HG02938 (cell line): Measurements from ENCODE around the gene PPFIBP1.
A peak's percentile ranks its signal among the peaks of the same experiment; 100 is the strongest.
"Not testable (repeated sequence)": the region's sequence is repeated elsewhere in the genome, so short reads cannot be mapped to it uniquely, and the experiment has no call there.

Experiments used
- ATAC-seq: cut with Tn5 transposase; IDR thresholded peaks from one replicate; pipeline ENCODE4 v1.9.1; 2021; ENCODE audit warnings: mild to moderate bottlenecking, moderate library complexity; ENCODE audit not compliant: unreplicated experiment

PPFIBP1 gene

DNA sequence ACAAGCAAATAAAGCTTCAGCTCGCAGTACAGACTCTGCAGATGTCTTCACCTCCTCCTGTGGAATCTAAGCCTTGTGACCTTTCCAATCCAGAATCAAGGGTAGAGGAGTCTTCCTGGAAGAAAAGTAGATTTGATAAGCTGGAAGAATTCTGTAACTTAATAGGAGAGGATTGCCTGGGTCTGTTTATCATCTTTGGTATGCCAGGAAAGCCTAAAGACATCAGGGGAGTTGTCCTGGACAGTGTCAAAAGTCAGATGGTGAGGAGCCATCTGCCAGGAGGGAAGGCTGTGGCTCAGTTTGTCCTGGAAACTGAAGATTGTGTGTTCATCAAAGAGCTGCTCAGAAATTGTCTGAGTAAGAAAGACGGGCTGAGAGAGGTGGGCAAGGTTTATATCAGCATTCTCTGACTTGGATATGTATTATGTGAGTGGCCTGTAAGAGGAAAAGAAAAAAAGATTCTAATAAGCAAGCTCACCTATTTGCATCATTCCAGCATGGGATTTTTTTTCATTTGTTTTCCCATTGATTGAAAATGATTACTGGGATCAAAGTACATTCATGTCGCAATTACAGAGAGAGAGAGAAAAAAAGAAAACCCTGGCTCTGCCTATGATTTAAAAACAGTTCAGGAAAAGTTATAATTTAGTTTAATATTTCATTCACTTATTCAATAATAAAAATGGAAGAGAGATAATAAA lies 173.0 kb downstream of the PPFIBP1 start:
- ATAC-seq = no peak

DNA sequence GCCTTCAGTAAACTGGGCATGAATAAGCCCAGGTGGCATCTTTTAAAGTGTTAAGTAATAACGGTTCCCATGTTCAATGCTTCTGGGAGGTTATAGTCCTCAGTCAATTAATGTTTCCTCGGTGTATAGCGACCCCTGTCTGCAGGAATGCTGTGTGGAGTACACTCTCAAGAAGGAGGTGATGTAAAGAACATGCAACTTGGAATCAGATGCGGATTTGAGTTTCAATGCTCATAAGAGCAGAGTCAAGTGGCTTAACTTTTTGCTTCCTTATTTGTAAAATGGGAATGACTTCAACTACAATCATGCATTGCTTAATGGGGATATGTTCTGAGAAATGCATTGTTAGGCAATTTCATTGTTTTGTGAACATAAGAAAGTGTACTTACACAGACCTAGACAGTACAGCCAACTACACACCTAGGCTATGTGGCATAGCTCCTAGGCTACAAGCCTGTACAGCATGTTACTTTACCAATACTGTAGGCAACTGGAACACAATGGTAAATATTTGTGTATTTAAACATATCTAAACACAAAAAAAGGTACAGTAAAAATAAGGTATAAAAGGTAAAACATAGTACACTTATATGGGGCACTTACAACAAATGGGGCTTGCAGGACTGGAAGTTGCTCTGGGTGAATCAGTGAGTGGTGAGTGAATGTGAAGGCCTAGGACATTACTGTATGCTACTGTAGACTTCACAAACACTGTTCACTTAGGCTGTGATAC lies 179.9 kb downstream of the PPFIBP1 start:
- peak; percentile 84 for ATAC-seq

DNA sequence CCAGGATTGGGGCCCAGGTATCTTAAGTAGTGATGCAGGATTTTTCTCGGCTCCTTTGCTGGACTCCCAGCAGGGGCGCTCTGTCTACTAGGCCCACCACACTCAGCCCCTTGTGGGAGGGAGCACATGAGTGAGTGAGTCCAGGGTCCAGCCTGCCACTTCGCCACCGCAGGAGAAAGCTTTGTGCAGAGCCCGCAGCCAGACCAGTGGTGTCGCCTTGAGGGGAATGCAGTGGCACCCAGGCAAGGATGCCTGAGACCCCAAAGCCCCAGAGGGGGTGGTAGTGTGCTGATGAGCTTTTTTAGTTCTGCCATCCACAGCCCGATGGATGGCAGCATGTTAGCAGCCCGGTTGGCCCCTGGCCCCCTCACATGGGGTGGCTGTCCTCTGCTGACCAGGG lies 181.3 kb downstream of the PPFIBP1 start:
- ATAC-seq = no peak

DNA sequence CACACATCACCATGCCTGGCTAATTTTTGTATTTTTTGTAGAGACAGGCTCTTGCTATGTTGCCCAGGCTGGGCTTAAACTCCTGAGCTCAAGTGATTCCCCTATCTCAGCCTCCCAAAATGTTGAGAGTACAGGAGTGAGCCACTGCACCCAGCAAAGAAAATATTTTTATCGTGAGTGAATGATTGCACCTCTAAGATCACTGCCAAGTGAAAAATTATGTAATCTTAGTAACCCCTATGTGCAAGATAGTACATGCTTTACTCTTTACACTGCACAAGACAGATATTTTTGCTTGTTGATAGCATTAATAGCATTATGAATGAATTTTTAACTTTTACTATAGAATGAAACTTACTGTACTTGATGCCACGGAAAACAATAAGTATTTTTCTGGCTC lies 183.2 kb downstream of the PPFIBP1 start:
- no peak for ATAC-seq

DNA sequence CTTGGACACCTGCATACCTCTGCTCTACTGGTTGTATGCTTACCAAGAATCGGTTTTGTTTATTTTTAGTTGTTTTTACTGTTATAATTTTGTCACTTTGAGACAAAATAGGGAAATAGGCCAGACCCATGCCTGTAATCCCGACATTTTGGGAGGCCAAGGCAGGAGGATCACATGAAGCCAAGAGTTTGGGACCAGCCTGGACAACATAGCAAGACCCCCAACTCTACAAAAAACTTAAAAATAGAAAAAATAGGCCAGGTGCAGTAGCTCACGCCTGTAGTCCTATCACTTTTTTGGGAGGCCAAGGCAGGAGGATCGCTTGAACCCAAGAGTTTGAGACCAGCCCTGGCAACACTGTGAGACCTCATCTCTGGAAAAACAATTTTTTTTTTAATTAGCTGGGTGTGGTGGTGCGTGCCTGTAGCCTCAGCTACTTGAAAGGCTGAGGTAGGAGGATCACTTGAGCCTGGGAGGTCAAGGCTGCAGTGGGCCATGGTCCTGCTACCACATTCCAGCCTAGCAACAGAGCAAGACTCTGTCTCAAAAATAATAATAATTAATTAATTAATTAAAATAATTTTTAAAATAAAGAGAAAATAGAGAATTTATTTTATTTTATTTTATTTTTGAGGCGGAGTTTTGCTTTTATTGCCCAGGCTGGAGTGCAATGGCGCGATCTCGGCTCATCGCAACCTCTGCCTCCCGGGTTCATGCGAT lies 185.4 kb downstream of the PPFIBP1 start:
- ATAC-seq = no peak

DNA sequence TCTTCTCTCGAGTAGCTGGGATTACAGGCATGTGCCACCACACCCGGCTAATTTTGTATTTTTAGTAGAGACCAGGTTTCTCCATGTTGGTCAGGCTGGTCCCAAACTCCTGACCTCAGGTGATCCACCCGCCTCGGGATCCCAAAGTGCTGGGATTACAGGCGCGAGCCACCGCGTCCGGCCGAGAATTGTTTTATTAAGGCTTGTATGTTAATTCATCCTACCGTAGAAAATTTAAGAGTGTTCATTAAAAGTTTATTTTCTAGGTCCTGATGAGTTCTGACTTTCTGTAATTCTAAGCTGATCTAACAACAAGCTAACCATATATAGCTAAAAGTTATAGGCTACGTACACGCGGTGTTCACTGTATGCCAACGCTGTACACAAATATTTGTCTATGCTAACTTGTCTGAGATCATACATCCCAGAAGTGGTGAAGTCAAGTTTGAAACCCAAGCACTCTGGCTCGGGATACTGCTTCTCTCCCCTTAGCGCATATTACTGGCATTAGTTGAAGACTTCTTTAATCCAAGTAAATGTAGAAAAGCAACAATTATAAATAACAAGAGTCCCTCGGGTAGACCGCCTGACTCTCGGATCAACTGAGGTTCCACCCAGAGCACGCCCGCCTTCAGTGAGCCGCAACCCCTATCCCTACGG lies 186.1 kb downstream of the PPFIBP1 start:
- ATAC-seq = peak; percentile 38

DNA sequence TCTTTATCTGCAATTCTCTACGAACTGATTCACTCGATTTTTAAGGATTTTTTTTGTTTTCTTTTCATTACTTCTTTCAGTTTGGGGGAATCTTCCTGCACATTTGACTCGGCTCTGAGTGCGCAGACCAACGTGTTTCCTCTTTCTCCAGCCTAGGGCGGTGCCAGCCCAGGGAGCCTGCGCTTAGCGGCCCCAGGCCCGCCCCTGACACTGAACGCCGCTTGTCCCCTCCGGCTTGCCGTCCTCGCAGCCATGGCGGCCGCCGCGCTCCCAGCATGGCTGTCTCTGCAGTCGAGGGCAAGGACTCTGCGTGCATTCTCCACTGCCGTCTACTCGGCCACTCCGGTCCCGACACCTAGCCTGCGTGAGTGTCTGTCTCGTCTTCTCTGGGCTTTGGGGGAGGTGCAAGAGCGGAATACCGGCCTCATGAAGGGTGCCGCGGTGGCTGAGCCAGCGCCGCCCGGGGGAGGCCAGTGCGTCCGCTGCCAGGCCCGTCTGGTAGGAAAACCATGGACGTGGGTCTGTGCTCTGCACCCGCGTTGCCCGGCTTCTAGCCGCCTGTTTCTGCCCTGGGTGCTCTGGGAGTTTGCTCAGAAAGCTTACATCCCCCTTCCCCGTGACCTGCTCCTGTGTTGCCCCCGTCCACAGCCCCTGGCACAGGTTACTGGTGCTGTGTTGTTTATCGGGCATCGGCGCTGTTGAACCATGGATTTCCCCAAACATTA lies 186.7 kb downstream of the PPFIBP1 start, which contains the start of gene MRPS35:
Gene MRPS35, plus strand, starts transcription at position 241 of the 725 bp plus-strand sequence. Its CDS starts 12 bp downstream, at position 253.
- peak; percentile 95 for ATAC-seq

DNA sequence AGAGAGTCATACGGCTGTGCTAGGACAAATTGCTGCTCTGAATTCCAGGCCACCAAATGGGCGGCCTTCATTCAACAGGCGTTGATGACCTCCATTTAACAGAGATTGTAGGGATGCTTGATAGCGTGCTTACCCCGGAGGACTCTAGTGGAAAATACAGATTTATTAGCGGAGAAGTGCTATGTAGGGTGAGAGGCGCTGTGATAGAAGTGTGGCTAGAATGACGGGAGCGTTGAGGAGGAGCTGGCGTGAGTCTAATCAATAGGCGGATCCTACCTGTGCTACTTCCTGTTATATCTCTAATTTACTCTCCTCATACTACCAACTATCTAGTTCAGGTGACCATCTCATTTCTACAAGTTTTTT lies 187.3 kb downstream of the PPFIBP1 start:
- ATAC-seq = no peak

DNA sequence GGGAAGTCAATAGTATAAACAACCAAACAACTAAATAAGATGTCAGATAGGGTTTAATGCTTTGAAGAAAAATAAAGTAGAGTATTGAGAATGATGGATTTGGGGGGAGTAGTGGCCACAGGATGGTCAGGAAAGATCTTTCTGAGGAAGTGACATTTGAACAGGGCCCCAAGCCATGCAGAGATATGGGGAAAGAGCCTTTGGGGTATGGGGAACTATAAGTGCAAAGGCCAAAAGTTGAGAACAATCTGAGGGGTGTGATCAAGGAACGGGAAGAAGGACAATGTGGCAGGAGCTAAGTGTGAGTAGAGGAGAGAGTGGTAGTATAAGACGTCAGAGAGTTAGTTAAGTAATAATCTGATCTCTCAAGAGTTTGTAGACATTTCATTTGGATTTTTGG lies 188.0 kb downstream of the PPFIBP1 start:
- no peak for ATAC-seq

DNA sequence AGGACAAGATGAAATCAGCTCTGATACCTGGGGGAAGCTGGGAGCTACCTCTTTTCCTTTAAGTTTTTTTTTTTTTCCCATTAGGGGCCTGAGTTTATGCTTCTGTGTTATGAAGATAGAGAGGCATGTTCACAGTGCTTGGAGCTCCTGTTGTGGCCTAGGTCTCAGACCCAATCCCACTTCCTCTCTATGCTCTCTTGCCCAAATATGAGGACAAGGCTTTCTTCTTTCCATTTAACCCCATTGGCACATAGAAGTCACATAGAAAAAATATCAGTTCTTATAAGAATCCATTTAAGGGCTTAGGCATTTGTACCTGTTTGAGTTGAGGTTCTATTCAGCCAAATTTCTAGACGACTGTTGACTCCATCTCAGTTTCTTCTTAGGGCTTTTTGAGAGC lies 199.2 kb downstream of the PPFIBP1 start:
- ATAC-seq = no peak

DNA sequence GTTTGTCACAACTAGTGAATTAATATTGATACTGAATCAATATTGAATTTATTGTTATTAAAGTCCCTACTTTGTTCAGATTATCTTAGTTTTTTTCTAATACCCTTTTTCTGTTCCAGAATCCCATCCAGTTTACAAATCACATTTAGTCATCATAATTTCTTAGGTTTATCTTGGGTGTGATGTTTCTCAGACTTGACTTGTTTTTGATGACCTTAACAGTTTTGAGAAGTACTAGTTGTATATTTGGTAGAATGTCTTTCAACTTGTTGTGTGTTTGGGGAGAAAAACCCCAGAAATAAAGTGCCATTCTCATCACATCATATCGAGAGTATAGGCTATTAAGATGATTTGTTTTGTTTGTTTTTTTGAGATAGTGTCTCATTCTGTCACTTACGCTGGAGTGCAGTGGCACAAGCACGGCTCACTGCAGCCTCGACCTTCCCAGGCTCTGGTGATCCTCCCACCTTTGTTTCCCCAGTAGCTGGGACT lies 206.1 kb downstream of the PPFIBP1 start:
- ATAC-seq = no peak

DNA sequence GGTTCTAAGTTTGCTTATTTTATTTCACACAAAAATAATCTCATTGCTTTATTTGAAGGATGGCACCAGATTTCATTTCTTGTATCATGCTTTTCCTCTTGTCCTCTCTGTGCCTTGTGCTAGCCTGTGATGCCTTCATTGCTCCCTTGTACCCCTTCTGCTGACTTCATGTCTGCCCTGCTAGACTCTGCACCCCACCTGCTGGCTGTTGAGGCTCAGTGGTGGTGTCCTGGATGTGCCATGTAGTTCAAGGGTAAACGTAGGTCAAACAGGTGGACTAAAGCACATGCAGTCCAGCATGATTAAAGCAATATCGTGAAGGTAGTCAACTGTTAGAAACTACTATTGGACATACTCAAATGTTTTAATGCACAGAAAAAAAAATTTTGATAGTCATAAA lies 208.3 kb downstream of the PPFIBP1 start:
- peak; percentile 47 for ATAC-seq

DNA sequence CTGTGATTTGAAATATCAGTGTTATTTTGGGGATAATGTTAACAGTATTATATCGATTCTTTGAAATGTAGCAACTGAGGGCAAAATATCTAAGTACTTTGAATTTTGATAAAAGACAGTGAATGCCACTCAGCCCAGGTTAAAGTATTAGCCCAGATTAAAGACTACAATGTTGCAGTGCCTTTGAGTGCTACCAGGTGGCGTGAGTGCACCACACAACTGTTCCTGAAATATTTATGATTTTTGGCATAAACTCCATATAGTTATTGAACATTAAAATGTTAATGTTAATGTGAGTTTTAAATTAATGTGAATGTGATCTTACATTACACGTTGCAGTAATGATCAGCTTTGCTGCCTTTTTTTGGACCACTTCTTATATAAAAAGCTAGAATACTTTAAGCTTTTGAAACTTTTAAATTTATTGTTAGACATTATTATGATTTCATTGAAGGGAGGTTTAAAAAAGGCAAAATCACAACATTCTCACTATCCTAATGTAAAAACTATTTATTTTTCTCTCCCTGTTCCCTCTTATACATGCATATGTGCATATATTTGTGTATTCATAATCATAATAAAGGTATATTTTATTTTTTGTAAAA lies 209.1 kb downstream of the PPFIBP1 start:
- peak; percentile 76 for ATAC-seq

DNA sequence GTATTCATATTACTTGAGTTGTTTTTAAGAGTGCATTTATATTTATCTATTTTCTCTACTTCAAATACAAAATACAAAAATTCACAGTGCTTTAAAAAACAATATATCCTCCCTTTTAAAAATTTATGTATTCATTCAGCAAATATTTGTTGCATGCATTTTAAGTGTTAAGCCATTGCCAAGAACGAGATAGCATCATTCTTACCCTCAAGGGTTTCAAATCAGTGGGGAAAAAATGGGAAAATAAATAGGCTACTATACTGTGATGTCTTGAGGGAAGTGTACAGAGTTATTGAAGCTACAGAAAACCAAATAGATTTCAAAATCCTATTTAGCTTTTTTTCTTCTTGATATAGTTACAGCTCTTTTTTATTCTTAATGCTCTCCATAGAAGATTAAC lies 209.8 kb downstream of the PPFIBP1 start:
- ATAC-seq = no peak

DNA sequence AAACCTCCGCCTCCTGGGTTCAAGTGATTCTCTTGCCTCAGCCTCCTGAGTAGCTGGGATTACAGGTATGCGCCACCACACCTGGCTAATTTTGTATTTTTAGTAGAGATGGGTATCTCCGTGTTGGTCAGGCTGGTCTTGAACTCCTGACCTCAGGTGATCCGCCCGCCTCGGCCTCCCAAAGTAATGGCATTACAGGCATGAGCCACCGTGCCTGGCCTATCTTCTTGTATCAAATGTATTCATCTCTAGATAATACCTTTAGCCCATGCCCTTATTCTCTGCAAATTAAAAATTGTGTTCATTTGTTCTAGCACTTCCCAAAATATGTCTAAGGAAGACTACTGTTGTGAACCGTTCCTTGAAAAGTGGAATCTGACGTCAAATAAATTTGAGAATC lies 210.3 kb downstream of the PPFIBP1 start:
- not testable (repeated sequence) for ATAC-seq

DNA sequence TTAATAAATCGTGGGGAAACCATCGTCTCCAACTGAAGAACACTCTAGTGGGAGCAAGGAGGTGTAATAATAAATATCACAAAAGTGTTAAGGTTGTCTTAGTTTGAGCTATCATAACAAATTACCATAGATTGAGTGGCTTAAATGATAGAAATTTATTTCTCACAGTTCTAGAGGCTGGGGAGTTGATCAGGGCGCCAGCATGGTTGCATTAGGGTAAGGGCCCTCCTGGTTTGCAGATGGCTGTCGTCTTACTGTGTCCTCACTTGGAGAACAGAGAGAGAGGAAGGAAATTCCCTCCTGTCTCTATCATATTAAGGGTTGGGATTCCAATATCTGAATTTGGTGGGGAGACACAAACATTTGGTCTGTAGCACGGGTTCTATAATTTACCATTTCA lies 219.6 kb downstream of the PPFIBP1 start:
- no peak for ATAC-seq
